Activated T-cell treated with anti-CD3 and anti-CD28 coated beads, Interleukin-2, amount 50 U/mL, for 1 hour (primary cell): ENCODE results near the gene IL10RB.

Source experiments
- DNase-seq: peaks from one replicate; pipeline ENCODE4 v3.0.0-alpha.2; 2020

The IL10RB gene

DNA sequence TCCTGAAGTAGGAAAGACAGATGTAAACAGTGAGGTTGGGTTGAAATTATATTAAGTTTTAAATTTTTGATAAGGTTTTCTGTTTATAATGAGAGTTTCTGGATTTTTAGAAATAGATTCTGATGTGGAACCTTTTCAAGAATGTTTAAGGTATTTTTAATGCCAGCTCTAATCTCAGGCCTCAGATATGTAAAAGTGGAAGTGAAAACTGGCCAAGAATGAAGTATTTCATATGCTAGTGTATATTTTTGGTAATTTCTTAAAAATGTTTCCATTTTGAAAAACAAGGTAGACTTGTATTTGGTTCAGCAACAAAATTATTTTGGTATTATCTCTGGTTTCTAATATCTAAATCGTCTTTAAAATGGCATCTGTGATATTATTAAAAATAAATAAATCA, 73.0 kb downstream of the IL10RB start:
- DNase-seq, result no peak

GRCh38 chr21:33339918-33340317, 73.8 kb downstream of the IL10RB start:
- DNase-seq, result no peak

- no peak for DNase-seq
Measured at GRCh38 chr21:33345751-33346238, 79.6 kb downstream of the IL10RB start.
